ENCODE results near the gene MBTPS1.

GRCh38 chr16:84016477-84016876 is 100.3 kb downstream of the MBTPS1 start:
- TF ChIP-seq CTCF (conservative IDR thresholded peaks at IDR 0.05; ENCODE audit: low read depth, low read length) = no peak
- TF ChIP-seq EZH2 (IDR thresholded peaks at IDR 0.05; ENCODE audit: low read length, unreplicated experiment) = no peak
